ENCODE measurements around the gene OR4F6. TPM values are rescaled to one million over a fixed set of nuclear protein-coding genes. Genes with fewer than 3 reads are reported as not detected.

The OR4F6 gene
- total RNA-seq, 4 donors from 2014 or later, result not detected

DNA sequence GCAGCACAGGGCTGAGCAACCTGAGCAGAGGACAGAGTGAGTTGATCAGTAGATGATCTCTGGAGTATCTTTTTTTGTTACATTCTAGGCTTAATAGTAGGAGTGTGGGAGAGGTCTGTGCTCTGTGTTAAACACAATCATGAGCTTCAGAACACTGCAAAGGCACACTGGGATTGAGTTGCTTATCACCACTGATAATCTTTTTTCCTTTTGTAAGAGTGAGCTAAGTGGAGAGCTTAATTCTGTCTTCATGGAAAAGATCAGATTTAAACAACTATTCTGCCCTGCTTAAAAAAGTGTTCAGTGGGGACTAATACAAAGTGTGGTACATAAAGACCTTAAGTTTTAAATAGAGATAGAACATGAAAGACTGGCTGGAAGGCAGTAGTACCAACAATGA is 1.1 kb downstream of the OR4F6 start:
- TF ChIP-seq POLR2AphosphoS5 (IDR thresholded peaks at IDR 0.05), result no peak
- no peak for TF ChIP-seq EP300 (IDR thresholded peaks at IDR 0.05)
- TF ChIP-seq, protein P1, sequence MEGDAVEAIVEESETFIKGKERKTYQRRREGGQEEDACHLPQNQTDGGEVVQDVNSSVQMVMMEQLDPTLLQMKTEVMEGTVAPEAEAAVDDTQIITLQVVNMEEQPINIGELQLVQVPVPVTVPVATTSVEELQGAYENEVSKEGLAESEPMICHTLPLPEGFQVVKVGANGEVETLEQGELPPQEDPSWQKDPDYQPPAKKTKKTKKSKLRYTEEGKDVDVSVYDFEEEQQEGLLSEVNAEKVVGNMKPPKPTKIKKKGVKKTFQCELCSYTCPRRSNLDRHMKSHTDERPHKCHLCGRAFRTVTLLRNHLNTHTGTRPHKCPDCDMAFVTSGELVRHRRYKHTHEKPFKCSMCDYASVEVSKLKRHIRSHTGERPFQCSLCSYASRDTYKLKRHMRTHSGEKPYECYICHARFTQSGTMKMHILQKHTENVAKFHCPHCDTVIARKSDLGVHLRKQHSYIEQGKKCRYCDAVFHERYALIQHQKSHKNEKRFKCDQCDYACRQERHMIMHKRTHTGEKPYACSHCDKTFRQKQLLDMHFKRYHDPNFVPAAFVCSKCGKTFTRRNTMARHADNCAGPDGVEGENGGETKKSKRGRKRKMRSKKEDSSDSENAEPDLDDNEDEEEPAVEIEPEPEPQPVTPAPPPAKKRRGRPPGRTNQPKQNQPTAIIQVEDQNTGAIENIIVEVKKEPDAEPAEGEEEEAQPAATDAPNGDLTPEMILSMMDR (IDR thresholded peaks at IDR 0.05), result no peak
- no peak for TF ChIP-seq POLR2A (IDR thresholded peaks at IDR 0.05)
- Histone ChIP-seq H3K4me1 (no peaks in the 10 kb centered on the region), H3K36me3 (no peaks in the 10 kb centered on the region), H3K4me3 (no peak overlapping the region), H3K27ac (no peak overlapping the region), H3K27me3 (peaks cover 3% of the 10 kb centered on the region), H3K9me3 (no peaks in the 10 kb centered on the region)
- DNase-seq (ENCODE audit: low spot score in 2 of 2), result no peak

DNA sequence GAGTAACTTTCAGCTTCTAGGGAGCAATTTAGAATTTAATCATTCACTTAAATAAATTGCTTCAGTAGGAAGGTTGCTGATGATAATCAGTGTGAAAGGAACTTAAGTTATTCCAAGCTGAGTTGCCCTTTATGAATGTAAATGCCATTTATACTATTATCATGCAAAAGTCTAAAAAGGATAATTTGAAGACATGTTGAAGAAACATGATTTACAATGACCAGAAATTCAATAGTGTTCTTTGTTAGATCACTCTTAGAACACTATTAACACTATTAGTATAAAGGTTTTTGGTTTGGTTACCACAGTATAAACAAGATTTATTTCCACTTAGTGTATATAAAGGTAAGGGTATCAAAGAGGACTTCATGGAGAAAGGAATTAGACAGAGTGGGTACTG is 1.6 kb downstream of the OR4F6 start:
- TF ChIP-seq EP300 (IDR thresholded peaks at IDR 0.05) (no peak), POLR2AphosphoS5 (IDR thresholded peaks at IDR 0.05) (no peak), POLR2A (IDR thresholded peaks at IDR 0.05) (no peak)
- TF ChIP-seq, protein P1 (IDR thresholded peaks at IDR 0.05), result no peak
- no peak for DNase-seq (ENCODE audit: low spot score in 2 of 2)
- H3K27ac ChIP-seq, result no peak overlapping the region
- peaks cover 3% of the 10 kb centered on the region for H3K27me3 ChIP-seq
- H3K4me3 ChIP-seq, result no peak overlapping the region
- no peaks in the 10 kb centered on the region for H3K9me3 ChIP-seq
- no peaks in the 10 kb centered on the region for H3K36me3 ChIP-seq
- H3K4me1 ChIP-seq, result no peaks in the 10 kb centered on the region

DNA sequence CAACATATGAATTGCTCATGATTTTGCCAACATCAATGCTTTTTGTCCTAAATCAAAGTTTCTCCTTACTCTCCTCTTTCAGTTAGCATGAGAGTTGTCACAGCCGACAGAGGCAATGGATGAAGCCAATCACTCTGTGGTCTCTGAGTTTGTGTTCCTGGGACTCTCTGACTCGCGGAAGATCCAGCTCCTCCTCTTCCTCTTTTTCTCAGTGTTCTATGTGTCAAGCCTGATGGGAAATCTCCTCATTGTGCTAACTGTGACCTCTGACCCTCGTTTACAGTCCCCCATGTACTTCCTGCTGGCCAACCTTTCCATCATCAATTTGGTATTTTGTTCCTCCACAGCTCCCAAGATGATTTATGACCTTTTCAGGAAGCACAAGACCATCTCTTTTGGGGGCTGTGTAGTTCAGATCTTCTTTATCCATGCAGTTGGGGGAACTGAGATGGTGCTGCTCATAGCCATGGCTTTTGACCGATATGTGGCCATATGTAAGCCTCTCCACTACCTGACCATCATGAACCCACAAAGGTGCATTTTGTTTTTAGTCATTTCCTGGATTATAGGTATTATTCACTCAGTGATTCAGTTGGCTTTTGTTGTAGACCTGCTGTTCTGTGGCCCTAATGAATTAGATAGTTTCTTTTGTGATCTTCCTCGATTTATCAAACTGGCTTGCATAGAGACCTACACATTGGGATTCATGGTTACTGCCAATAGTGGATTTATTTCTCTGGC is 2.5 kb downstream of the OR4F6 start:
- Histone ChIP-seq H3K4me1 (no peaks in the 10 kb centered on the region), H3K4me3 (no peak overlapping the region), H3K36me3 (no peaks in the 10 kb centered on the region), H3K9me3 (no peaks in the 10 kb centered on the region), H3K27me3 (peaks cover 8% of the 10 kb centered on the region), H3K27ac (no peak overlapping the region)
- no peak for DNase-seq (ENCODE audit: low spot score in 2 of 2)
- 71% methylated on average over 6 of the region's 6 CpGs for WGBS
- TF ChIP-seq POLR2A (IDR thresholded peaks at IDR 0.05) (no peak), EP300 (IDR thresholded peaks at IDR 0.05) (no peak), POLR2AphosphoS5 (IDR thresholded peaks at IDR 0.05) (no peak)
- TF ChIP-seq, protein P1 (IDR thresholded peaks at IDR 0.05), result no peak

DNA sequence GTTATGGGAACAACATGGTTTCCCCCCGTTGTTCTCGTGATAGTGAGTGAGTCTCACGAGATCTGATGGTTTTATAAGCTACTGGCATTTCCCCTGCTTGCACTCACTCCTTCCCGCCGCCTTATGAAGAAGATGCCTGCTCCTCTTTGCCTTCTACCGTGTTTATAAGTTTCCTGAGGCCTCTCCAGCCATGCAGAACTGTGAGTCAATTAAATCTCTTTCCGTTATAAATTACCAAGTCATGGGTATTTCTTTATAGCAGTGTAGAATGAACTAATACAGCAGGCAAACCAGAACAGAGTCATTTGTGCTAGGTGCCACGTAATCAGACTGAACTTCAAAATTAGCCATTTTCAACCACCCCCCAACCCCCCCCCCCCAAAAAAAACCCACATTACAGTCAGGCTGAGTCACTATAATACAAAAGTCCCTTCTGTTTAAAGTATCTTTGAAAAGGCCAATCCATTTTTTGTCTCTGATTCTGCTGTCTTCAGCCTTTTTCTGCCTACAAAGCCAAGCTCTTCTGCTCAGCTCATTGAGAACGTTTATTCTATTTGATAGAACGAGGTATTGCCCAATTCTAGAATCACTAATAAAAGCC is 4.1 kb downstream of the OR4F6 start:
- WGBS, result 71% methylated on average over 10 of the region's 10 CpGs
- H3K9me3 ChIP-seq, result no peaks in the 10 kb centered on the region
- no peaks in the 10 kb centered on the region for H3K36me3 ChIP-seq
- H3K27ac ChIP-seq, result no peak overlapping the region
- H3K4me1 ChIP-seq, result no peaks in the 10 kb centered on the region
- DNase-seq (ENCODE audit: low spot score in 2 of 2), result no peak
- no peak for TF ChIP-seq EP300 (IDR thresholded peaks at IDR 0.05)
- no peak for TF ChIP-seq POLR2A (IDR thresholded peaks at IDR 0.05)
- TF ChIP-seq, protein P1 (IDR thresholded peaks at IDR 0.05), result no peak
- no peak for TF ChIP-seq POLR2AphosphoS5 (IDR thresholded peaks at IDR 0.05)
- H3K27me3 ChIP-seq, result peaks cover 10% of the 10 kb centered on the region
- no peak overlapping the region for H3K4me3 ChIP-seq

DNA sequence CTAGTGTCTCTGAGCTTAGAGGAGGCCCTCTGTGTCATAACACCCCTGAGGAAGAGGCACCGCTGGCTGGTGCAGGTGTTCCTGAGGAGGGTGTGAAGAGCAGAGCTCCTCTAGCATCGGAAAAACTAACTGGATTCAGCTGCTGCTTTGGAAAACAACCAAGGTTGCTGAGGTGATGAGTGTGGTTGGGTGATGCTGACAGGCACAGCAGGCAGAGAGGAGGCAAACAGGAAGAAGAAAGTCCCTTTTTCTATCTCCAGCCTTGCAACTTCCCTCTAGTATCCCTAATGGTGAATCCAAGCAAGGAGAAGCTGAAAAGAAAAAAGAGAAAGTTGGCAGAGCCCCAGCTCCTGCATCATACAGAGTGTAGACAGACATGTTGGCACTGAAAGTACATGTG is 4.9 kb downstream of the OR4F6 start:
- WGBS, result 45% methylated on average over 2 of the region's 2 CpGs

More for the DNA sequence above, 4.9 kb downstream of the OR4F6 start:
- H3K4me1 ChIP-seq, result no peaks in the 10 kb centered on the region
- no peak for TF ChIP-seq EP300 (IDR thresholded peaks at IDR 0.05)
- no peak for TF ChIP-seq POLR2AphosphoS5 (IDR thresholded peaks at IDR 0.05)
- TF ChIP-seq, protein P1 (IDR thresholded peaks at IDR 0.05), result no peak
- TF ChIP-seq POLR2A (IDR thresholded peaks at IDR 0.05), result no peak
- H3K27ac ChIP-seq, result no peak overlapping the region
- no peaks in the 10 kb centered on the region for H3K9me3 ChIP-seq
- H3K36me3 ChIP-seq, result no peaks in the 10 kb centered on the region
- H3K4me3 ChIP-seq, result no peak overlapping the region
- no peak for DNase-seq (ENCODE audit: low spot score in 2 of 2)
- peaks cover 10% of the 10 kb centered on the region for H3K27me3 ChIP-seq

All from suprapubic skin (tissue), 4 donors.